ENCODE measurements around the gene PCCA. TPM values are rescaled to one million over a fixed set of nuclear protein-coding genes. Genes with fewer than 3 reads are reported as not detected.

PCCA gene
- total and polyA plus RNA-seq, 4 donors, result 30.1 to 160 (median 76.3) TPM

GRCh38 chr13:100527644-100528043 lies 438.8 kb downstream of the PCCA start:
- DNase-seq (ENCODE audit: low spot score), result no peak
- TF ChIP-seq RAD21 (IDR thresholded peaks at IDR 0.05) (no peak), YY1 (IDR thresholded peaks at IDR 0.05) (no peak), REST (IDR thresholded peaks at IDR 0.05) (no peak), SP1 (IDR thresholded peaks at IDR 0.05) (no peak), NR2F2 (IDR thresholded peaks at IDR 0.05) (no peak), CTCF (IDR thresholded peaks at IDR 0.05; ENCODE audit: low read depth, low read length, missing input control) (no peak), FOXA2 (IDR thresholded peaks at IDR 0.05) (no peak)
- Histone ChIP-seq H3K27ac (ENCODE audit: low read depth in 1 of 2, low read length in 2 of 2) (no peak overlapping the region), H3K27me3 (ENCODE audit: control insufficient read depth in 4 of 4, insufficient read depth in 4 of 4, low read length in 3 of 4) (no peaks in the 10 kb centered on the region), H3K9me3 (ENCODE audit: control insufficient read depth in 4 of 4, low read length in 3 of 4) (no peaks in the 10 kb centered on the region), H3K9ac (ENCODE audit: low read depth in 1 of 2, low read length in 2 of 2) (no peak overlapping the region), H3K36me3 (ENCODE audit: control insufficient read depth in 4 of 4, insufficient read depth in 3 of 4, low read depth in 1 of 4, low read length in 3 of 4) (peaks cover 0 to 14% (median 4%) of the 10 kb centered on the region in 4 donors), H3K4me3 (ENCODE audit: low read depth in 1 of 3, low read length in 3 of 3) (no peak overlapping the region), H3K4me1 (ENCODE audit: control insufficient read depth in 4 of 4, insufficient read depth in 4 of 4, low read length in 3 of 4) (peaks cover 9 to 62% (median 45%) of the 10 kb centered on the region in 4 donors)
- WGBS, result 97% methylated on average over 9 of the region's 9 CpGs

GRCh38 chr13:100528353-100528752 lies 439.5 kb downstream of the PCCA start:
- Histone ChIP-seq H3K9me3 (ENCODE audit: control insufficient read depth in 4 of 4, low read length in 3 of 4) (no peaks in the 10 kb centered on the region), H3K4me1 (ENCODE audit: control insufficient read depth in 4 of 4, insufficient read depth in 4 of 4, low read length in 3 of 4) (peaks cover 13 to 63% (median 44%) of the 10 kb centered on the region in 4 donors), H3K27ac (ENCODE audit: low read depth in 1 of 2, low read length in 2 of 2) (no peak overlapping the region), H3K4me3 (ENCODE audit: low read depth in 1 of 3, low read length in 3 of 3) (no peak overlapping the region), H3K36me3 (ENCODE audit: control insufficient read depth in 4 of 4, insufficient read depth in 3 of 4, low read depth in 1 of 4, low read length in 3 of 4) (peaks cover 0 to 14% (median 4%) of the 10 kb centered on the region in 4 donors), H3K9ac (ENCODE audit: low read depth in 1 of 2, low read length in 2 of 2) (no peak overlapping the region), H3K27me3 (ENCODE audit: control insufficient read depth in 4 of 4, insufficient read depth in 4 of 4, low read length in 3 of 4) (no peaks in the 10 kb centered on the region)
- TF ChIP-seq FOXA1 (IDR thresholded peaks at IDR 0.05) (no peak), REST (IDR thresholded peaks at IDR 0.05) (no peak), GABPA (IDR thresholded peaks at IDR 0.05 in 1 of 2, conservative IDR thresholded peaks at IDR 0.05 in 1 of 2) (no peak), RXRA (IDR thresholded peaks at IDR 0.05) (no peak), HNF4G (IDR thresholded peaks at IDR 0.05) (no peak), JUND (IDR thresholded peaks at IDR 0.05) (no peak), CTCF (IDR thresholded peaks at IDR 0.05; ENCODE audit: low read depth, low read length, missing input control) (no peak), FOXA2 (IDR thresholded peaks at IDR 0.05) (no peak), HNF4A (conservative IDR thresholded peaks at IDR 0.05) (no peak), SP1 (IDR thresholded peaks at IDR 0.05) (no peak), YY1 (IDR thresholded peaks at IDR 0.05) (no peak), ZBTB33 (IDR thresholded peaks at IDR 0.05) (no peak), EGR1 (IDR thresholded peaks at IDR 0.05; ENCODE audit: low read depth in 2 of 2) (no peak), TAF1 (conservative IDR thresholded peaks at IDR 0.05) (no peak), ATF3 (IDR thresholded peaks at IDR 0.05) (no peak), NR2F2 (IDR thresholded peaks at IDR 0.05) (no peak), MAX (IDR thresholded peaks at IDR 0.05) (no peak), RAD21 (IDR thresholded peaks at IDR 0.05) (no peak)
- DNase-seq (ENCODE audit: low spot score), result no peak
- 98% methylated on average over 9 of the region's 9 CpGs for WGBS

Measured in liver (tissue), 9 donors.